NCI-H1930 (cell line): Measurements from ENCODE around the gene ADAM33.

Experiments
- DNase-seq, 2 experiments: peaks; one replicate each; lab custom pipeline; 2025; lab: John Stamatoyannopoulos, UW

Gene ADAM33

DNA sequence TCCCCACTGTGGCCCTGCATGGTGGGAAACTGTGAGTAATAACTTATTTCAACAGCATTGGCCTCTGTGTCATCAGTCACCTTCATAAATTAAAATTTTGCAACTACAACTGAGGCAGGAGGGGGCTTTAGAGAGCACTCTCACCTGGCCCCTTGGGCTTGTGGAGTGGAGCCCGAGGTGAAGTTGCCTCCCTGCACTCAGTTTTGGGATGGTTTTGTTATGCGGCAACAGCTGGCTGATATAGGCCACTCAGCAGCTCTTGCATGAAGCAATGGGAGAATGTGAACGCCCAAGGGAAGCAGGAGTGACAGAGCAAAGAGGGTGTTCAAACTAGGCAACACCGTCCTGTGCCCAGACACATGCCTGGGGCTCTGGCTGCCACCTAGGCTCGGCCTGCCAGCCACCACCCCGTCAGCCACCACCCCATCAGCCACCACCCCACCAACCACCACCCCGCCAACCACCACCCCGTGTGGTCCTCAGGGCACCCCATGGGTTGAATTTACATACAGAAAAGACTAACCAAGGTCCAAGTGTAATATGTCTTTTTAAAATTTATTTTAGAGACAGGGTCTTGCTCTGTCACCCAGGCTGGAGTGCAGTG is 14.3 kb downstream of the ADAM33 start:
- DNase-seq: no peak

DNA sequence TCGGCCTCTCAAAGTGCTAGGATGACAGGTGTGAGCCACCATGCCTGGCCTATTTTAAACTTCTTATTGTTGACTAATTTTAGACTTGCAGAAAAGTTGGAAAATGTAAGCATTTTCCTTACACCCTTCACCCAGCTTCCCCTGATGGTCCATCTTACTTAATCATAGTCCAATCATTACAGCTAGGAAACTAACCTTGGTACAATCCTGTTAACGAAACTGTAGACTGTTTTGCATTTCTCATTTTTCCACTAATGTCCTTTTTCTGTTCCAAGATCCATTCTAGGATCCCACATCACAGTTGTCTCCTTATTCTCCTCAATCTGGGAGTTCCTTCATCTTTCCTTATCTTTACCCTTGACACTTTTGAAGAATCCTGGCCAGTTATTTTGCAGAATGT is 18.0 kb downstream of the ADAM33 start:
- DNase-seq: no peak

DNA sequence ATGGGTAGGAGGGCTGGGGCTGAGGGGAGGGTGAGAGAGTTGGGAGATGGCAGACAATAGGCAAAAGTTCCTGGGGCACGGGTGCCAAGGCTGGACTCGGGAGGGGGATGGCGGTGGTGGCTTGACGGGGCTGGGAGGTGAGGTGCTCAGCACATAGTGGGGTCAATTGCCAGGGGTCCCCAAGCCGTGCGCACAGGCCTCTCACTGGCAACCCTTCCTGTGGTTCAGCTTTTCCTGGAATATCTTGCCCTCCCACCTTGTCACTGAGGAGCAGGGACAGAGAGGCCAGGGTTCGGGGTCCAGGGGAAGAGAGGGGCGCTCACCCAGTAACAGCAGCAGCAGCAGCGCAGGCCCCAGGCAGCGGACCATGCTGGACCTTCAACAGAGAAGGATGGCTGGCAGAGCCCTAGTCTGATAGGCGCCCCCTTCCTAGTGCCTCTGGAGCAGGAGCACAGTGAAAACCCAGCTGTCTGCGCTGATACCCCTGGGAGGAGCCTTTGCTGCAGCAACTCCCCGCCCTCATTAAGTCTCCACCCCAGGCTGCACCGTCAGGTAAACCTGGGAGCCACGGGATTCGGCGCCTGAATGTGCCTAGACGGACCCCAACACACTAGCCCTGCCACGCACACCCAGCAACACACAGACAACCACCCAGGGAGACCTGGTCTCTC is 18.6 kb downstream of the ADAM33 start, which contains the start of gene GFRA4:
Gene GFRA4 (minus strand): TSS at position 369 of the 671 bp plus-strand sequence. CDS start 0 bp downstream, at position 369.
- no peak for DNase-seq

DNA sequence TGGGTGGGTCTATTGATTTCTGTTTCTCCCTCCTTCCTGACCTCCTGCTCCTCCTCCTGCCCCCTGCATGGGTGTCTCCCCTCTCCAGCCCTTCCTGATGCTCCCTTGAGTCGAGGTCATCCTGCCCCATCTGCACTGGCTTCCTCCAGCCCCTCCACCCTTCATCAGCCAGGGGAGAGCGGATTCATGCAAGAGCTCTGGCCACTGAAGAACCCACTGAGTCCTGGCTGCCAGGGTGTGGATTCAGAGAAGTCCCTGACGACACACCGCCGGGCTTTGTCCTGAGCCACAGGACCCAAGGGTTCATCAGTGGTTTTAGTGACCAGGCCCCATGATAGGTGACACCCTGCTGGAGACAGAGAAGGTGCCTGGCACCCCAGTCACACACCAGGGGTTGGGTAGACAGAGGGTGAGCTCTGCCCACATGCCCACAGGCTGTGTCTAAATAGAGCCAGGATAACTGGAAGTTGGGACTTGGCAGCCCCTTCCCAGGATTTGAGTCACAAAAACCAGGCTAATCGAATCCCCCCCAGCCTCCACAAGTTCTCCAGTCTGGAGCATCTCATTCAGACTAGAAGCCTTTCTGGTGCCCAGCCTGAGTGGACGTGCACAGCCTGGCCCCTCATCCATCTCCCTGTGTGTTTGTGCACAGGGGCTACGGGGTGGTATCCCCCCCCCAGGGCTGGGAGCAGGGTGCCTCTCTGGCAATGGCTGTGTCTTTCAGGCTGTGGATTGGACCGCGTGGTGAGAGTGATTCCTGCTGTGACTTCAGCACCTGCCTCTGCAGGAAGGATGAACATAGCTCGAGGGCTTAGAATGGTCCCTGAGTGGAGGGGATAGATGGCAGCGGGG is 19.8 kb downstream of the ADAM33 start:
- DNase-seq: no peak

DNA sequence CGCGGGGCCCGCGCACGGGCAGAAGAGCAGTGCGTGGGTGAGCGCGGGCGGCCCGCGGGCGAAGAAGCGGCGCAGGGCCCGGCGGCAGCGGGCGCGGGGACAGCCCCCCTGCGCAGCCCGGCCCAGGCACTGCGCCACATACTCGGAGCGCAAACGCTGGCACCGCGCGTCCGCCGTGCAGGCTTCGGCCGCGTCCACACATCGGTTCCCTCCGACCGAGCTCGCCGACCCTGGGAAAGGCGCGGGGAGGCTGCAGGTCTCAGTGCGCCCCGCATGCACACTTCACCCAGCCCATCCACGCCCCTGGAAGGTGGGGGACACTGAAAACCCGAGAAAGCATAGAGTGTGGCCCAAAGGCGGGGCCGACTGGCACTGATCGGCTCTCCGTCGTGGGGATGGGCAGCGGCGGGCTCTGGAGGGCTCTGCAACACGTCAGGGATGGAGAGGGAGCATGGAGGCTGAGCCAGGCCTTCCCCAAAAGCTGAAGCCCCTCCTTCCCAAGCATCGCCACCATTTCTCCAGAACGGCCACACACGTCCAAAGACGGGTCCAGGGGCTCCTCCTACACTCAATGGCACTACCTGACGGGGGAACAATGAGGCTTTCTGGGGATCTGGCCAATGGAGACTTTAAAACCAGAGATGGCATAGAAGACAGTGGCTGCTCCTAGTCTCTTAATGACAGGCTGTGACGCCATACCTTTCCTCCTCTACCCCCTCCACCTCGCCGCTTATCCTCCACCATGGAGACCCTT is 20.6 kb downstream of the ADAM33 start:
- DNase-seq: no peak

GRCh38 chr20:3660262-3661059 is 21.3 kb downstream of the ADAM33 start:
- DNase-seq: no peak

DNA sequence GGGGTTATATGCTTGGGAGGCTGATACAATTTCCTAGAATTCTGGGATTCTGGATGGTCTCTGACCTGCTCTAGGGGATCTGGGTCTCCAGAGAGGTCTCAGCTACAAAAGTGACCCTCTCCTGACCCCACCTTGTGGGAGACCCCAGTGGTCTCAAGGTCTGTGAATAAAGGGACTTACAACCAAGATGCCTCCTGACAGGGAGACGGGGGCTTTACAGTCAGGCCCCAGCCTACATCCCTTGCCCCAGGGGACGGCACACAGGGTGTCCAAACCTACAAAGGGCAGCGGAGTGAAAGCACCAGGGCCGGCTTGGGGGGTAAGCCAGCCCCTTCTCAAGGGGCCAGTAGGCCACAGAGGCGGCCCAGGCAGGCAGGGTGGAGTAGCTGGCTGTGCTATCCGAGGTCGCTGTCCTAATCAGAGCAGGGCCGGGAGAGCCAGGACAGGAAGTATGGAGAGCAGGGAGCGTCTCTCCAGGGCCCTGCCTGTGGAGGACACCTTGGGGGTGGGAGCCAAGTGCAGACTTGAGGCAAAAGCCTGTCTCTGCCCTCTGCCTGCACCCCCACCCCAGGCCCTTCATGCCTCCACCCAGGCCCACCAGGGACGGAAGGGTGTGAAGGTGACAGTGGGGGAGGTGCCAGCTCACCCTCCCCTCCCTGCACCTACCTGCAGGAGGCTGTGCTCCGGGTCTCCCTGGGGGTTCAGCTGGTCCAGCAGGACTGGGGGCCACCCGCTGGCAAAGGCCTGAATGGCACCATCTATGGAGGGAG is 22.1 kb downstream of the ADAM33 start:
- DNase-seq: no peak

DNA sequence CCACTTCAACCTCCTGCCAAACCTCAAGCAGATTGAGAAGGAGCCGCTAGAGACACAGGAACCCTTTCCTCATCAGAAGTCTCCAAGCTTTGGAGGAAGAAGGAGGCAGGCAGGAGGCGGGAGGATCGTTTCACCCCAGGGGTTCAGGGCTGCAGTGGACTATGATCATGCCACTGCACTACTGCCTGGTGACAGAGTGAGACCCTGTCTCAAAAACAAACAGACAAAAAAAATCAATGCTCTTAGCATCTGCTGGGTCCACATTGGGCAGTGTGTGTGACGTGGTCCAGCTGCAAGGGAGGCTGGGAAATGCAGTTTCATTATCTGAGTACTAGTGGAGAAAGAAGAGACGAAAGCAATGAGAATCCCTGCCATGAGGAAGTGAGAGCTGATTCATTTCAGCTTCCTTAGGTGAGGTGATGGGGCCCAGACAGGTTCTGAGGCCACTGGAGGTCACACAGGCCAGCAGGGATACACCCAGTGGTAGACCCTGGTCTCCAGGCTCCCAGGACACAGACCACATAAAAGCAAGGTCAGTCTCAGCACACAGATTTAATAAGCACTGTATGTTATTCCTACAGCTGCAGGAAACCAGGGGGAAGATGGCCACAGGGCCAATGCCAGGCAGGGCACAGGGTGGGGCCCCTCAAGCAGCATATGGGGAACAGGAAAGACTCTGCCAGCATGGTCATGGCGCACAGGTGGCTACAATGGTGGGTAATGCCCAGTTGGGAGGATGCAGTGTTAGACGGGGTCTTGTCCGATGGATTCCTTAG is 22.9 kb downstream of the ADAM33 start:
- DNase-seq: no peak

DNA sequence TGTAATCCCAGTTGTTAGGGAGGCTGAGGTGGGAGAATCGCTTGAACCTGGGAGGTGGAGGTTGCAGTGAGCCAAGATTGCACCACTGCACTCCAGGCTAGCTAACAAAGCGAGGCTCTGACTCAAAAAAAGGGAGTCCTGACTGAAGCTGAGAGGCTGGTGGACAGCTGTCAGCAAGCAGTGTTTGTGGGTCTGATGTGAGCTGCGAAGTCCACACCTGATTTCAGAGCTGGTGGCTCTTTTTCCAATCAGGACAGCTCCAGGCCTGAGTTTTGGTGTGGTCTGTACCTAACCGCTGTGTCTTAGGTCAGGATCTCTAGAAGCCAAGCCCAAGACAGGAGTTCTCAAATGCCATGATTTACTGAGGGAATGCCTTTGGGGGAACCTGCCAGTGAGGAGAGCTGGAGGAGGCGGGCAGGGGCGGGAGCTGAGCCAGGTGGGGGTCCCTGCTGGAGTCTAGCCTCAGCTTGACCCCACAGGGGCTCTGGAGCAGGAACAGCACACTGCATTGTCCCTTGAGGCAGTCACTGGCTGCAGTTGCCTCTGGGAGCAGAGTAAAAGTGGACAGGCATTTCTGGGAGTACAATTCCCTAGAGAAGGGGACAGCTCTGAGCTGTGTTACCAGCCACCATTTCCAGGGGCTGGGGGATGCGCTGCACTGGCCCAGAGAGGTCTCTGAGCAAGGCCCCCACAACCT is 23.6 kb downstream of the ADAM33 start:
- no peak for DNase-seq

- no peak for DNase-seq
Measured at GRCh38 chr20:3655131-3655405, 26.7 kb downstream of the ADAM33 start.

DNA sequence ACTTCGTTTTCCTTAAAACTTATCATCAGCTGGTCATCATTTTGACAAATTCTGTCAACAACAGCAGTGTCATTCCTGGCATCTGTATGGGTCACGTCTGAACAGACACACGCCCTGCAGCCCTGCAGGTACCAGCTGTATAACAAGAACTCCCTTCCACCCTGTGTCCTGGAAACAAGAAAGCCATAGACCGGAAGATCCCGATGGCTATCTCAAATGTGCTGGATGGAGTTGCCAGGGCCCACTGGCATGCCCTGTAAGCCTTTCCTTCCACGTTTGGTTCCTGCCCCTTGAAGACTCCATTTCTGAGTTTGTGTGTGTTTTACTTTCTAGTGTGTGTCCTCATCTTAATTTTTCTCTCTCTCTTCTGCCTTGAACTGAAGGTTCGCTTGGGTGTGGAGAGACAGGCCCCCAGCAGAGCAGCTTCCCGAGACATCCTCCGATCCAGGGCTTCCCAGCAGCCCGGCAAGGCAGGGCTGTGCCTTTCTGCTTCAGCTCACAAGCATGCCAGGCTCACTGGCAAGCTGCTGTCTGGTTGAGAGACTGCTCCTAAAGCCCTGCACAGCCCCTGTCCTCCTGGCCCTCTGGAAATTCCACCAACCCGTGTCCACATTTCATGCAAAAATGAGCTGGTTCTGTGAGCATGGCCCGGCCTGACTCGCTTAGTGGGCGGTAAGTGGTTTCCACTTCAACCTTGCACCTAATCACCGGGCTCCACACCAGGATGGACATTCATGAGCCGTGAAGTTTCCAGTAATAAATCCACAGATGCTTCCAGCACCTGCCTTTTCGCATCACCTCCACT is 27.3 kb downstream of the ADAM33 start:
- DNase-seq: no peak

DNA sequence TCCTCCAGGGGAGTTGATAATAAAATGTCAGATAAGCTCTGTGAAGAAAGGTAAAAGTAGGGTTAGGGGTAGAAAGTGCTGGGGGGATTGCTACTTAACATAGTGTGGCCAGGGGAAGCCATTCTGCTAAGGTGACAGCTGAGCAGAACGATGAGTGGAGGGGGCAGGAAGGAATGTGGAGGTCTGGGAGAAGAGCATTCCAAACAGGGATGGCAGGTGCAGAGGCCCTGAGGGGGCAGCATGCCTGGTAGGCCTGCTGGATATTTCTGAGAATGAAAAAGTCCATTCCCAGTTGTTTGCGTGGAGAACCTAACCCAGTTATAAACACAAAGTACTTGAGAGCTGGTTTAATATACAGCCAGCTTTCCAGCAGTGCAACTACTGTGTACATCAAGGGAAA is 27.9 kb downstream of the ADAM33 start:
- DNase-seq: no peak

DNA sequence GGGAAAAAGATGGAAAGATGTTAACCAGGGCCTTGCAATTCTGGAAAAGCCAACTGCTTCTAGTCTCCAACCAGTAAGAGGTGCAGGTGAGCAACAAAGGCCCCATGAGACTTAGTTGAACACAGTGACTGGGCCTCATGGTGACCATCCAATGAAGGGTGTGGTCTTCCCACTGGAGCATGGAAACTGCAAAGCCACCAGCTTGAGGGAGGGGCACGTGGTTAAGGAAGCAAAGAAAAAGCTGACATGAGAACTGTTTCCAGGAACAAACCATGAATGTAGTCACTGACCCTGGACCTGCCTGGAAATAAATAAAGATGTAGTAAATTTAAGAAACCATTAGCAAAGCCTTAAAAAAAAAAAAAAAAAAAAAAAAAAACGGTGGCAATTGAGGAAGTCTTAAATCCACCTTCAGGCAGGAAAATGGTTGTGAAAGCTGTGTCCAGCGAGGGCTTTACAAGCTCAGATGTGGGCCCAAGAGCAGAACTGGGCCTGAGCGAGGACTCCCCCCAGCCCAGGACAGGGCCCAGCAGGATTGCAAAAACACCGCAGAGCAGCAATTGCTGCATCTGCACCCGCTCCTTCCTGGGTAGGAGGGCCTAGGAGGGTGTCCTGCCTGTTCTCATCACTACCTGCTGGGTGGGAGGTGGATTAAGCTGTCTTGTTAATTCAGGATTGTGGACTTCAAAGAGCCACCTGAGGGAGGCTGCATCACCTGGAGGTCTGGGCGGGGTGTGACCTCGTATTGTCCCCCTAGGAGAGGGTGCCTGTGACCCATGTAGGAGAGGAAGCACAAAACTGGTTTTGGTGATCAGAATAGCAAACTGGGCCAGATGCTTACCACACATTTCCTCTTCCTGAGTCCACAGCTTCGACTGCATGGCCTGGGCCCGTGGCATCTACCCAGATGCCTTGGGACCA is 28.9 kb downstream of the ADAM33 start:
- DNase-seq: no peak

DNA sequence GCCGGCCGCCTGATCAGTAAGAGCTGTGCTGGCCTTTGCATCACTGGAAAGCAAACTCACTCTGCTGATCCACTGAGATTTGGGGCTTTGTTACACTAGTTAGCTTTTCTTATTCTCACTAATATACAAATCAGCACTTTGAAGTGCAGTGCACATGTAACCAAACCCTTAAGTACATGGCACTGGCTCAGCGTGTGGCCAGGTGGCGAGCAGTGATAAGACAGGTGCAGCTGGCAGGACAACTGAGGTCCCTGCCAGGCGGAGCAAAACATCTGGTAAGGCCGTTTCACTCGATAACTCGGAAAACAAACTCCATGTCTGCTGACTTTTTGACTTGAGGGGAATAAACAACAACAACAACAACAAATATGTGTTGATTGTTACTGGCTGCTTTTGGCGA is 29.6 kb downstream of the ADAM33 start:
- DNase-seq: no peak

GRCh38 chr20:3651204-3651962 is 30.4 kb downstream of the ADAM33 start:
- DNase-seq: no peak

DNA sequence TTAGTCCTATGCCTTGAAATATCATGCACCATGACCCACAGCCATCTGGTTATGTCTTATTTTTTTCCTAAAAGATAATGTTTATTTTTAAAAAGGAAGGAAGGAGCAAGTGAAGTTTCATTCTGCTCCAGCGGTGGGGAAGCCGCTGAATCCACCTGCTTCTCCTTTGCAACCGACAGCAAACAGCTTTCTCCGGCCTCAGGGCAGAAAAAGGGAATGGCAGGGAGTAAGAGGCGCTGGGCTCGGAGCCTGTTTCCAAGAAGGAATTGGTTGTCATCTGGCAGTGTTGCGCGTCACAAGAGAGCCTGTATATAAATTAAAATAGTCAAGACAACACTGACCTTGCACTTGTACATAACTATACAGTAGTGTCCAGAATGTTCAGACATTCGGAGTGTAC is 32.9 kb downstream of the ADAM33 start:
- no peak for DNase-seq

GRCh38 chr20:3647473-3647872 is 34.3 kb downstream of the ADAM33 start:
- DNase-seq: no peak
